Breast epithelium (tissue), 3 donors: ENCODE data around the gene SDC3.

Experiments used
- POLR2A ChIP-seq: fragments of 450-650 bp; IDR thresholded peaks from one replicate; pipeline ENCODE4 v1.6.1; 2016; ENCODE audit warnings: antibody characterized with exemption, mild to moderate bottlenecking, moderate library complexity
- POLR2AphosphoS5 ChIP-seq, 3 donors: sonication (generic); formaldehyde crosslinking; IDR thresholded peaks; one replicate each; pipeline ENCODE4 v1.6.1; 2017; ENCODE audit warnings: antibody characterized with exemption in 3 of 3
- TF ChIP-seq, protein P1 (sequence below), 3 donors: fragments of 450-650 bp; IDR thresholded peaks; one replicate each; pipeline ENCODE4 v1.5.1; 2016 to 2017; ENCODE audit warnings: antibody characterized with exemption in 3 of 3, mild to moderate bottlenecking in 3 of 3, moderate library complexity in 3 of 3

DNA sequence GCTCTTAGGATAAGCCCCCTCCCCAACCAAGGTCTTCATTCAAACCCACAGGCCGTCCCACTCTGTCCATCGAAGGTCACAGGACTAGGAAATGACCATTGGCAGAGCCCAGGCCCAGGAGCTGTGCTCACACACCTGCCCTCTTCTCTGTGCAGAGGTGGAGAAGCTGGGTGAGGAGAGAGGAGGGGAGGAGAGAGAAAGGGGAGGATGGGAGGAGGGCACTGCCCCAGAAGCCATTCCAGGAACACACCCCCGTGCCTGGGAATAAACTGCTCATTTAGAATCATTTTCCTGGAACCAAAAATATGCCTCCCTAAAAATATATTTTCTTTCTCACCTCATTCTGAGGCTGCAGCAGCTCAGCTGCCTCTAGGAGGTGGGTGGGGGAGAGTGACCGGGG lies 6.4 kb upstream of the SDC3 start:
- TF ChIP-seq POLR2A (no peak), POLR2AphosphoS5 (IDR thresholded peaks at IDR 0.05) (no peak)
- TF ChIP-seq, protein P1, sequence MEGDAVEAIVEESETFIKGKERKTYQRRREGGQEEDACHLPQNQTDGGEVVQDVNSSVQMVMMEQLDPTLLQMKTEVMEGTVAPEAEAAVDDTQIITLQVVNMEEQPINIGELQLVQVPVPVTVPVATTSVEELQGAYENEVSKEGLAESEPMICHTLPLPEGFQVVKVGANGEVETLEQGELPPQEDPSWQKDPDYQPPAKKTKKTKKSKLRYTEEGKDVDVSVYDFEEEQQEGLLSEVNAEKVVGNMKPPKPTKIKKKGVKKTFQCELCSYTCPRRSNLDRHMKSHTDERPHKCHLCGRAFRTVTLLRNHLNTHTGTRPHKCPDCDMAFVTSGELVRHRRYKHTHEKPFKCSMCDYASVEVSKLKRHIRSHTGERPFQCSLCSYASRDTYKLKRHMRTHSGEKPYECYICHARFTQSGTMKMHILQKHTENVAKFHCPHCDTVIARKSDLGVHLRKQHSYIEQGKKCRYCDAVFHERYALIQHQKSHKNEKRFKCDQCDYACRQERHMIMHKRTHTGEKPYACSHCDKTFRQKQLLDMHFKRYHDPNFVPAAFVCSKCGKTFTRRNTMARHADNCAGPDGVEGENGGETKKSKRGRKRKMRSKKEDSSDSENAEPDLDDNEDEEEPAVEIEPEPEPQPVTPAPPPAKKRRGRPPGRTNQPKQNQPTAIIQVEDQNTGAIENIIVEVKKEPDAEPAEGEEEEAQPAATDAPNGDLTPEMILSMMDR (IDR thresholded peaks at IDR 0.05), result no peak
